Measurements from ENCODE around the gene C14orf93.
A peak's percentile ranks its signal among the peaks of the same experiment; 100 is the strongest.

The C14orf93 gene

DNA sequence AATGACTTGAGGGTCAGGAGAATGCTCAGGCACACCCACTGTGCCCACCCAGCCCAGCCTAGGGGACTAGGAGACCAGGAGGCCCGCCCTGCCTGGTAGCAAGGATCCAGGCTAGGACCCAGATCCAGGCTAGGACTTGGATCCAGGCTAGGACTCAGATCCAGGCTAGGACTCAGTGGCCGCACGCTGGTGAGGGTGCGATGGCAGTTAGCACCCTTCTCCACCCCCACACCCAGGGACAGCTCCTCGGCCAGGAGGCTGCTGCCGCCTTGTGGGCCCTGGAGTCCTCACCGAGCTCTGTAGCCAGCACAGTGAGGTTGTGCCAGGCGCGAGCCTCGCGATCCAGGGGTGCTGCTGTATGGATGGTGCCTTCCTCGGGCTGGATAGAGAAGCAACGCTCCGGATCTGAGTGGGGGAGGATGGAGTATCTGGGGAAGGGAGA lies 42.3 kb upstream of the C14orf93 start:
- H3K4me3 ChIP-seq (ENCODE audit: low read depth, low read length) = no peak overlapping the region
- TF ChIP-seq, protein P1, sequence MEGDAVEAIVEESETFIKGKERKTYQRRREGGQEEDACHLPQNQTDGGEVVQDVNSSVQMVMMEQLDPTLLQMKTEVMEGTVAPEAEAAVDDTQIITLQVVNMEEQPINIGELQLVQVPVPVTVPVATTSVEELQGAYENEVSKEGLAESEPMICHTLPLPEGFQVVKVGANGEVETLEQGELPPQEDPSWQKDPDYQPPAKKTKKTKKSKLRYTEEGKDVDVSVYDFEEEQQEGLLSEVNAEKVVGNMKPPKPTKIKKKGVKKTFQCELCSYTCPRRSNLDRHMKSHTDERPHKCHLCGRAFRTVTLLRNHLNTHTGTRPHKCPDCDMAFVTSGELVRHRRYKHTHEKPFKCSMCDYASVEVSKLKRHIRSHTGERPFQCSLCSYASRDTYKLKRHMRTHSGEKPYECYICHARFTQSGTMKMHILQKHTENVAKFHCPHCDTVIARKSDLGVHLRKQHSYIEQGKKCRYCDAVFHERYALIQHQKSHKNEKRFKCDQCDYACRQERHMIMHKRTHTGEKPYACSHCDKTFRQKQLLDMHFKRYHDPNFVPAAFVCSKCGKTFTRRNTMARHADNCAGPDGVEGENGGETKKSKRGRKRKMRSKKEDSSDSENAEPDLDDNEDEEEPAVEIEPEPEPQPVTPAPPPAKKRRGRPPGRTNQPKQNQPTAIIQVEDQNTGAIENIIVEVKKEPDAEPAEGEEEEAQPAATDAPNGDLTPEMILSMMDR (IDR thresholded peaks at IDR 0.05; ENCODE audit: low read depth, low read length, missing control alignments) = peak; percentile 31
- DNase-seq (ENCODE audit: low read depth) = no peak
- in situ Hi-C loops (cut with HindIII; ENCODE audit: low sequenced_read_pairs) = no loop called here

DNA sequence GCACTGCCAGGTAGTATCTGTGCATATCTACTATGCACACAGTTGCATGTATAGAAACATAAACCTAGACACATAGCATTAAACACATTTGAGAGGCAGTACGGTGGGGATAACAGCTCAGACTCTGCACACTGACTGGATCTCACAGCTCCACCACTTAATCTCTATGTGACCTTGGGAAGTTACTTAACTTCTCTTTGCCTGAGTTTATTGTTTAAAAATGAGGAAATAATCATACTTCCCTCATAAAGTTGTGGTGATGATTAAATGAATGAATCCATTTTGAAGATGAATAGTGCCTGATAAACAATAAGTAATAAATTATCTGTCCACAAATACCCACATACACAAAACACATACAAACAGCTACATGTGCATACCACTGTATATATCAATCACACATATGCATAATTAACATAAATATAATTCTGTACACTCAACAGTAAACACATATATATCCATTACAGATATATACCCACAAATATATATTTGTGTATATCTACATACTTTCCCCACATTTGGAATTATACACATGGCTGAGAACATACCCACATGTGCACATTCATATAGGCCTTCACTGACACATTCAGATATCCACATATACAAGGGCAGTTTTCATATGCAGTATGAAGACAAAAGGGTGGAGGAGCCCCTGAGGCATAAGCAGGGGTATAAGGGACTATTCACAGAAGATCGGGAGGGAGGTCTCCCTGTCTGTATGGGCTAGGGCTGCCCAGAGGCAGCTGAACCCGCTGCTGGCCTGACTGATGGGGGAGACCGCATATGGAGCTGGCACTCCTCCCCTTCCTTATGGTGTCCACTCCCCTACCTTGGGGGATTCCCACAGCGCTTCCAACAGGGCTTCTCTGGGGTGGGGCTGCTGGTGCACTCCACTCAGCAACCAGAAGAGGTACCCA lies 41.5 kb upstream of the C14orf93 start:
- H3K4me3 ChIP-seq (ENCODE audit: low read depth, low read length) = no peak overlapping the region
- in situ Hi-C loops (cut with HindIII; ENCODE audit: low sequenced_read_pairs) = no loop called here
- TF ChIP-seq, protein P1 (IDR thresholded peaks at IDR 0.05; ENCODE audit: low read depth, low read length, missing control alignments) = no peak
- DNase-seq (ENCODE audit: low read depth) = no peak

DNA sequence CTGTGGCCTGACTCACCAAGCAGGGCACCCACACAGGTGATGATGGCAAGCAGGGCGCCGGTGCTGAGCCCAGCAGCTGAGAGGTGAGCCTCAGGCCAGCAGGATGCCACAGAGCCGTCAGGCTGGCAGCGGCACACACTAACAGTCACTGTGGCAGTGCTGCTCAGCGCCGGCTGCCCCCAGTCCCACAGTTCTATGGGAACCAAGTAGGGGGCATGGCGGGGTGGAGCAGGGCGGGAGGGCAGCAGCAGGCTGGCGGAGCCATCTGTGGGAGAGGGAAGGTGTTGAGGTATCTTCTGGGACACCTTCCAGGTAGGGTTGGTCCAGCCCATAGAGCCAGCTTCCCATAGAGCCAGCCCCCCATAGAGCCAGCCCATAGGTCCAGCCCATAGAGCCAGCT lies 39.1 kb upstream of the C14orf93 start:
- H3K4me3 ChIP-seq (ENCODE audit: low read depth, low read length) = no peak overlapping the region
- TF ChIP-seq, protein P1 (IDR thresholded peaks at IDR 0.05; ENCODE audit: low read depth, low read length, missing control alignments) = no peak
- no peak for DNase-seq (ENCODE audit: low read depth)
- in situ Hi-C loops (cut with HindIII; ENCODE audit: low sequenced_read_pairs) = loop anchor here (10.0 kb wide), 1 partner anchor 54 kb away; no protein-coding TSS in a partner anchor

DNA sequence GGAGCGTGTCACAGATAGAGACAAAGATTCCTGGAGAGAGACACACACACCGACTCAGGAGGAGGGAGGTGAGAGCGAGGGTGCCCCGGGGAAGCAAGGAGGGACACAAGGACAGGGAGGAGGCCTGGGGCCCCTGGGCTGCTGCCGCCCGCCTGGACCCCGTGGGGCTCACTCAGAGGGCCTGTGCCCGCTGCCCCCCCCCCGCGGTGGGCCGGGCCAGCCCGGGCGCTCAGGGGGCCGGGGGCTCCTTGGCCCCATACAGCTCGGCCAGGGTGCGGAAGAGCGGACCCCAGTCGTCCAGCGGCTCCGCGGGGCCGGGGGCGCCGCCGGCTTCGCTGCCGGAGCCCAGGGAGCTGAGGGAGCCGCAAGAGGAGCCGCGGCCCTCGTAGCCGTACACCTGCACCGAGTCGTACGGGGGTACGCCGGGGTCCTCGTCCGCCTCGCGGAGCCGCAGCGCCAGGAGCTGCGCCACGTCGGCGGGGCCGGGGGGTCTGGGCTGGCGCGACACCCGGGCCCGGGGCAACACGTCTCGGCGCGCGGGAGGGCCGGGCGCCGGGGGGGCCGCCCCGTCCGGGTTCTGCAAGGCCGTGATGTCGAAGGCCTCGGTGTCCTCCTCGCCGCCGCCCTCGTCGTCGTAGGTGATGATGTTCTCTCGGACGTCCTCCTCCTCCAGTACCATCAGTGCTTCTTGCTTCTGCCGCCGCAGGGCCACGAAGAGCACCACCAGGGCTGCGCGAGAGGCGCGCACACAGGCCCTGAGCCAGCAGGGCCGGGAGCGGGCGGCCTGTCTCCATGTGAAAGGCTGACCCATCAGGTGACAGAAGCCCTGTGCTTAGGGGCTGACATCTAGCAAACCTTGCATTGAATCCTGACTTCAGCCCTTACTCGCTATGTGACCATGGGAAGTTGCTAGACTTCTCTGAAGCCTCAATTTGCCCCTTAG lies 38.1 kb upstream of the C14orf93 start:
- no peak for DNase-seq (ENCODE audit: low read depth)
- in situ Hi-C loops (cut with HindIII; ENCODE audit: low sequenced_read_pairs) = loop anchor here (10.0 kb wide), 1 partner anchor 53 kb away; no protein-coding TSS in a partner anchor
- H3K4me3 ChIP-seq (ENCODE audit: low read depth, low read length) = no peak overlapping the region
- TF ChIP-seq, protein P1 (IDR thresholded peaks at IDR 0.05; ENCODE audit: low read depth, low read length, missing control alignments) = no peak

DNA sequence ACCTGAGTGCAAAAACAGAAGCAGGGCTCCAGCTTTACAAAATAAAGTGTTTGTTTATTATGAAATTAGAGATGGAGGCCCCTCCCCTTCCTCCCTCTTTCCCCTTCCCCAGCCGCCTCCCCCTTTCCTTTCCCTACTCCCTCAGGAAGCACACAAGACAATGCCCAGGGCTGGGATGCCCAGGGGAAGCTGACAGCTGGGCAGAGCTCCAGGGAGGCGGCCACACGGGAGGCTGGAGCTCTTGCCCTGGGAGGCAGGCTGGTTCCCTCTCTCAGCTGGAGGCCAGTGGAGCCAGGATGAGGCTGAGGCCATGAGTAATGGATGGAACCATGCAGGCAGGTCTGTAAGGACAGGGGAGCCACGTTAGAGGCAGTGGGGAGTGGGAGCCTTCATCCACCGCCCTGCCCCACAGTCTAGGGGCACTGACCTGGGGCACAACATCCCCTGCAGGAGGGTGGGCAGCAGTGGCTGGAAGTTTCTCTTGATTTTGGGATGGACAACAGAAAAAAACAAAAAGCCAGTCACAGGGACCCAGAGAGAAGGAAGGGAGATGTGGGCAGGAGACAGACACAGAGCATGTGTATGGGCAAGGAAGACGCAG lies 37.2 kb upstream of the C14orf93 start:
- in situ Hi-C loops (cut with HindIII; ENCODE audit: low sequenced_read_pairs) = loop anchor here (10.0 kb wide), 1 partner anchor 52 kb away; no protein-coding TSS in a partner anchor
- H3K4me3 ChIP-seq (ENCODE audit: low read depth, low read length) = no peak overlapping the region
- DNase-seq (ENCODE audit: low read depth) = no peak
- TF ChIP-seq, protein P1 (IDR thresholded peaks at IDR 0.05; ENCODE audit: low read depth, low read length, missing control alignments) = no peak

Measured in astrocyte of the cerebellum (primary cell).